GM18505 (cell line): ENCODE data around the gene XYLT2.

ENCODE experiments used
- ATAC-seq: cut with Tn5 transposase; IDR thresholded peaks from one replicate; pipeline ENCODE4 v1.9.1; 2021; ENCODE audit not compliant: unreplicated experiment
- POLR2A ChIP-seq: IDR thresholded peaks from 4 replicates; pipeline ENCODE4 v1.6.1; 2011; ENCODE audit warnings: borderline replicate concordance; ENCODE audit not compliant: insufficient read depth, insufficient read length; ENCODE audit errors: extremely low read depth

XYLT2 gene

GRCh38 chr17:50372222-50372757, 26.4 kb downstream of the XYLT2 start:
- TF ChIP-seq POLR2A, result no peak
- ATAC-seq, result no peak

GRCh38 chr17:50372758-50373556, 27.0 kb downstream of the XYLT2 start, which contains the start of the genes EME1 and MRPL27:
EME1 (plus strand) TSS chr17:50373229; CDS start chr17:50375209, 1,980 bp downstream.
MRPL27 (minus strand) TSS chr17:50373184; CDS start chr17:50373170, 14 bp downstream.
- peak; percentile 97 for TF ChIP-seq POLR2A
- peak; percentile 73 for ATAC-seq

DNA sequence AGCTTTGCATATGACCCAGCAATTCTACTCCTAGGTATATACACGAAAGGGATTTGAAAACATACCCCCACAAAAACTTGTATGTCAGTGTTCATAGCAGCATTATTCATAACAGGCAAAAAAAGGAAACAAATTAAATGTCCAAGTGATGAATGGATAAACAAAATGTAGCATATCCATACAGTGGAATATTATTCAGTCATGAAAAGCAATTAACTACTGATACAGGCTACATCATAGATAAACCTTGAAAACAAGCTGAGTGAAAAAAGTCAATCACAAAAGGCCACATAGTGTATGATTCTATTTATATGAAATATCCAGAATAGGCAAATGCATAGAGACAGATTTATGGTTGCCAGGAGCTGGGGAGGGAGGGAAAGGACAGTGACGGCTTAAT, 27.8 kb downstream of the XYLT2 start:
- no peak for ATAC-seq
- no peak for TF ChIP-seq POLR2A

DNA sequence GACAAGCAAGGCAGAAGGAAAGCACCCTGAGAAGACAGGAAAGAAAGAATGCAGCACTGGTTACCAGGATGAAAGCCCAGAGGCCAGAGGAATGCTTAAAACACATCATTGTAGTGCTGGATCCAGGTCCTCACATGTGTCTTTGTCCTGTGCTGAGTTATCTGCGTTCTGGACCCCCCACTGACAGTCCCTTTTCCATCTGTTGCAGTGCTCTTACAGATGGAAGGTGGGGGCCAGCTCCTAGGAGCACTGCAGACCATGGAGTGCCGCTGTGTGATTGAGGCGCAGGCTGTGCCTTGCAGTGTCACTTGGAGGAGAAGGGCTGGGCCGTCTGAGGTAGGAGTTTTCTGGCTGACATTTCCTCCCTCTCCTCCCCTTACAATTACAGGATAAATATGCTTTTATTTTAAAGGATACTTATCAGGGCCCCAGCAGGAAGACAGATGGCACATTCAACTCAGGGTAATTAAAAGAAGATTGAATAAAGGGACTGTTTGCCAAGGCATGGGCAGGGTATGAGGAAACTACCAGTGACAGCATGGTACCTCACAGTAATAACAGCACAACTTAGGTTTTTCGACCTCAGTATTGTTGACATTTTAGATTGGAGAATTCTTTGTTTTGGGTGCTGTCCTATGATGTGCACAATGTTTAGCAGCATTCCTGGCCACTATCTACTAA, 30.1 kb downstream of the XYLT2 start:
- TF ChIP-seq POLR2A, result no peak
- ATAC-seq, result no peak

DNA sequence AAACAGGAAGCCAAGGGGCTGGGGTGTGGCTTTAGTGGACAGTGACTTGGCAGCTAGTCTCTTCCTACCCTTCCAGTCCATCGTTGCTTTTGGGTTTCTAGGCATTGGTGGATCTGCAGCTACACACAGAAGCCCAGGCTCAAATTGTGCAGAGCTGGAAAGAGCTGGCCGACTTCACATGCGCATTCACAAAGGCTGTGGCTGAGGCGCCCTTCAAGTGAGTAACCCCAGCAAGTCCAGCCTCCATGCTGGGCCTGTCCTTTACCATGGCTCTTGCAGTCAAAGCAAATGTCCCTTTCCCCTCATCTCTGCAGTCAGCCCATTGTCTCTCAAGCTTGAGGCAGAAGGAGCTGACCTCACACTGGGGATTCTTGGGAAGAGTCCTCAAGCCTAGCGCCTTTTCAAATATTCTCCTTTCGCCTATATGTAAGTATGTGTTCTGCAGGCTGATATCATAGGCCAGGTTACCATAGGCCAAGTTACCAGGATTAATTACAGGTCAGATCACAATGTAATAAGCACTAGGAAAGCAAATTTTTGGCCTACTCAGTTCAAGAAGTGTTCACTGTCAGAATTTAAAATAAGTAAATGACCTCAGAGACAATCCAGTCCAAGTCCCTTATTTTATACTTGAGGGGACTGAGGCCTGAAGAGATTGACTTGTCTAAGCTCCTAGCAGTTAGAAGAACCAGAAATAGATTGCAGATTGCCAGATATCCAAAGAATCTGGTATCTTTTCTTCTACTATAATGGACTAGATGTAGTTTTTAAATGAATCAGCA, 33.6 kb downstream of the XYLT2 start:
- no peak for ATAC-seq
- TF ChIP-seq POLR2A, result peak; percentile 18

DNA sequence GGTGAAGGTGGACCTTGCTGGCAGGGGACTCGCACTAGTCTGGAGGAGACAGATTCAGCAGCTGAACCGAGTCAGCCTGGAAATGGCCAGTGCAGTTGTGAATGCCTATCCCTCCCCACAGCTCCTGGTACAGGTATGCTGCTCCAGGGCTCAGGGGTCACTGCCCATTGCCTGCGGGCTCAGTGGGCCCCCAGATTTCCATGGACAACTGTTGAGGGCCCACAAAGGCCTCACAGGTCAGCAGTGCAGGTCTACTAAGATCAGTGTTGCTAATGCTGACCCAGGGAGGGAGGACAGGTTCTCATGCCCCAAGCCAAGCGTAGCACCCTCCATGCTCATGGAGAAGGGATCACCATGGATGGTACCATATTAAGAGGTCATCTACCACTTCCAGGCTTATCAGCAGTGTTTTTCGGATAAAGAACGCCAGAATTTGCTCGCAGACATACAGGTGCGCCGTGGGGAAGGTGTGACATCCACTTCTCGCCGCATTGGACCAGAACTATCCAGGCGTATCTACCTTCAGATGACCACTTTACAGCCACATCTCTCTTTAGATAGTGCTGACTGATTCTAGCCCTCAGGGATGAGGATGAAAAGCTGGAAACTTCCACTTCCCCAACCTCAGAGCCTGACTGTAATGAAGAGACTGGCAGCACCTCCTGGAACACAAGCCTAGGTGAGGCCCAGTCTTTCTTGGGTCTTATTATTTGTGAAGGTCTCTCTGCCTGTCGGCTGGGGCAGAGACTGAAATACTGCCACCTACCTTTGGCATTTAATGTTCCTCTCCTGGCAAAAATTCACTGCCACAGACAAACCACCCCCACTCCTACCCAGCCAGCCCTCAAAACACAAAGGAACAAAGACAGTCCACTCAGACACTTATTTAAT, 34.7 kb downstream of the XYLT2 start:
- ATAC-seq, result no peak
- no peak for TF ChIP-seq POLR2A

DNA sequence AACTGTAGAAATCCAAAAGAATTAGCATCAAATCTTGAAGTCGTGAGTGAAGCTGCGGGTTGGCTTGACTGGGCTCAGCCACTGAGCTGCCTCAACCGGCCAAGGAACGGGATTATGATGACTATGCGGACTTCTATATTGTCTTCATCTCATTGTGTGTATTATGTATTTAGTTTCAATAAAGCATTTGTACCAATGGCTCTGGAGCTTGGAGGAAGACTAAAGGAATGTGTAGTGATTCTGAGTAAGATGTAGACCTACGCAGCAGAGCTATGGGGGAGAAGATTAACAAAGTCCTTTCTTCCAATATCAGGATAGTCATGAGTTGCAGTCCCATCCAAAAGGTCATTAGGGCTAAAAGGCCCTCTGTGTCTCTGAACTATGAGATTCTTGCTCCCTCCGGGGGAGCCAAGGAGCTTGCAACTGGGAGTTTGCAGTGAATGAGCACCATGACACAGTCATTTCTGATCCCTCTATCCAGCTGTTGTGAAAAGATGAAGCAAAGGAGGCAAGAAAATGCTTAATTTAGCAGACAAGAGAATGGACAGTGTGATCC, 35.4 kb downstream of the XYLT2 start:
- no peak for TF ChIP-seq POLR2A
- no peak for ATAC-seq

GRCh38 chr17:50381920-50382319, 36.0 kb downstream of the XYLT2 start:
- no peak for ATAC-seq
- TF ChIP-seq POLR2A, result no peak

GRCh38 chr17:50382931-50383330, 37.0 kb downstream of the XYLT2 start:
- TF ChIP-seq POLR2A, result no peak
- ATAC-seq, result no peak

DNA sequence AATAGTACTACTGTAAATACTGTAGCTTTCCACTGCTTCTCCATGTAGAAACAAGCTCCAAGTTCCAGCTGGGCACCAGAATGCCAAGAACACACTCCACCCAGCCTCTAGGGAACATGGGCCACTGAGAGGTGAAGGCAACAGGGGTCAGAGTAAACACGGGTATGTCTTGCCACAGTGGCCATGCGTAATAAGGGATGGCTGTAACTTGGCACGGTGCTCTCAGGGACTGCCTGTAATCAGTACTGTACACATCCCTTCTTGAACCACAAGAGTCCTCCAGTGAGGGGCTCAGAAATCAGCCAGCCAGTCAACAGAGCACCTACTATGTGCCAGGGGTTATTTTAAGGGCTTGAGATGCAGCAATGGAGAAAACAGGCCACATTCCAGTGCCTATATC, 40.6 kb downstream of the XYLT2 start:
- no peak for ATAC-seq
- TF ChIP-seq POLR2A, result no peak

GRCh38 chr17:50388728-50389127, 42.8 kb downstream of the XYLT2 start:
- ATAC-seq, result no peak
- no peak for TF ChIP-seq POLR2A

GRCh38 chr17:50389534-50389933, 43.6 kb downstream of the XYLT2 start:
- no peak for TF ChIP-seq POLR2A
- no peak for ATAC-seq
